Measurements from ENCODE around the gene C16orf96. TPM values are rescaled to one million over a fixed set of nuclear protein-coding genes. Genes with fewer than 3 reads are reported as not detected.

The C16orf96 gene
- total and polyA plus RNA-seq, 2 of the 13 experiments (the other 11 are each of a cell fraction or from before 2014, with no cell fraction given), result 0.03 TPM; not detected in 1

DNA sequence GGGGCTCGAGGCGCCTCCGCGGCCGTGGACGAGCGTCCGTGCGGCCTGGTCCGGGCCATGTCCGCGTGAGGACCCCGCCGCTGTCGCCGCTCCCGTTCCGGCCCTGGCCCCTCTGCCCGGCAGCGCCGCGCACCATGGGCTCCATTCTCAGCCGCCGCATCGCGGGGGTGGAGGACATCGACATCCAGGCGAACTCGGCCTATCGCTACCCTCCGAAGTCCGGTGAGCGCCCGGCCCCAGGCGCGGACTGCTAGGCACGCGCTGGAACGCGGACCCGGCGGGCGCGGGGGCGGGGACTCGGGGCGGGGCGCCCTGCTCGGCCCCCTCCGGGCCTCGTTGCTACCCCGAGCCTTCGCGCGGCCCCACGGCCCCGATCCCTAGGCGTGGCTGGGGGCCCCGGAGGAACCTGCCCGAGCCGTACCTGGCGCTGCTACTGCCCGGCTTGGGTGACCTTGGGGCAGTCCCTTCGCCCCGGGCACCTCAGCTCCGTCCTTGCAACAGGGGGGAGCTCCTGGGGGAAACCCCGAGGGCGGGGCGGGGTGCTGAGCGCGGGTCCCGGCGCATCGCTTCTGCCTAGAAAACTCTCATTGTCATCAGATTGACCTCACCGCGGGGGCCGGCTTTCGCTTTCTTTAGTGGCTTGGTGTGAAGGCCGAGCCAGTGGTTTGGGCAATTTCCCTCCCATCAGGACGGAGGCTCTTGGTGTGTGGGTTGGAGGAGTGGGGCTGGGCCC is 68.9 kb downstream of the C16orf96 start (continued):
- TF ChIP-seq, protein P1, sequence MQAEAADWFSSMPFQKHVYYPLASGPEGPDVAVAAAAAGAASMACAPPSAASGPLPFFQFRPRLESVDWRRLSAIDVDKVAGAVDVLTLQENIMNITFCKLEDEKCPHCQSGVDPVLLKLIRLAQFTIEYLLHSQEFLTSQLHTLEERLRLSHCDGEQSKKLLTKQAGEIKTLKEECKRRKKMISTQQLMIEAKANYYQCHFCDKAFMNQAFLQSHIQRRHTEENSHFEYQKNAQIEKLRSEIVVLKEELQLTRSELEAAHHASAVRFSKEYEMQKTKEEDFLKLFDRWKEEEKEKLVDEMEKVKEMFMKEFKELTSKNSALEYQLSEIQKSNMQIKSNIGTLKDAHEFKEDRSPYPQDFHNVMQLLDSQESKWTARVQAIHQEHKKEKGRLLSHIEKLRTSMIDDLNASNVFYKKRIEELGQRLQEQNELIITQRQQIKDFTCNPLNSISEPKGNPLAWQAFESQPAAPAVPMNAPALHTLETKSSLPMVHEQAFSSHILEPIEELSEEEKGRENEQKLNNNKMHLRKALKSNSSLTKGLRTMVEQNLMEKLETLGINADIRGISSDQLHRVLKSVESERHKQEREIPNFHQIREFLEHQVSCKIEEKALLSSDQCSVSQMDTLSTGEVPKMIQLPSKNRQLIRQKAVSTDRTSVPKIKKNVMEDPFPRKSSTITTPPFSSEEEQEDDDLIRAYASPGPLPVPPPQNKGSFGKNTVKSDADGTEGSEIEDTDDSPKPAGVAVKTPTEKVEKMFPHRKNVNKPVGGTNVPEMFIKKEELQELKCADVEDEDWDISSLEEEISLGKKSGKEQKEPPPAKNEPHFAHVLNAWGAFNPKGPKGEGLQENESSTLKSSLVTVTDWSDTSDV (CRISPR knock-in tag; IDR thresholded peaks at IDR 0.05), result peak; percentile 36; the same call in 1 of the 2 replicates
- TF ChIP-seq ZNF850 (CRISPR knock-in tag; conservative IDR thresholded peaks at IDR 0.05), result no peak
- peak; percentile 79 for TF ChIP-seq ZNF607 (CRISPR knock-in tag; IDR thresholded peaks at IDR 0.05; ENCODE audit: borderline replicate concordance)
- no peak for TF ChIP-seq SMAD9 (CRISPR knock-in tag; IDR thresholded peaks at IDR 0.05)
- TF ChIP-seq ZNF3 (CRISPR knock-in tag; IDR thresholded peaks at IDR 0.05), result peak; percentile 11; the same call in 1 of the 2 replicates
- TF ChIP-seq REPIN1 (CRISPR knock-in tag; IDR thresholded peaks at IDR 0.05; ENCODE audit: borderline replicate concordance, low read depth), result 0 out of 2 replicates have a peak, but pooled peaks have one; percentile 10
- TF ChIP-seq, protein P2, sequence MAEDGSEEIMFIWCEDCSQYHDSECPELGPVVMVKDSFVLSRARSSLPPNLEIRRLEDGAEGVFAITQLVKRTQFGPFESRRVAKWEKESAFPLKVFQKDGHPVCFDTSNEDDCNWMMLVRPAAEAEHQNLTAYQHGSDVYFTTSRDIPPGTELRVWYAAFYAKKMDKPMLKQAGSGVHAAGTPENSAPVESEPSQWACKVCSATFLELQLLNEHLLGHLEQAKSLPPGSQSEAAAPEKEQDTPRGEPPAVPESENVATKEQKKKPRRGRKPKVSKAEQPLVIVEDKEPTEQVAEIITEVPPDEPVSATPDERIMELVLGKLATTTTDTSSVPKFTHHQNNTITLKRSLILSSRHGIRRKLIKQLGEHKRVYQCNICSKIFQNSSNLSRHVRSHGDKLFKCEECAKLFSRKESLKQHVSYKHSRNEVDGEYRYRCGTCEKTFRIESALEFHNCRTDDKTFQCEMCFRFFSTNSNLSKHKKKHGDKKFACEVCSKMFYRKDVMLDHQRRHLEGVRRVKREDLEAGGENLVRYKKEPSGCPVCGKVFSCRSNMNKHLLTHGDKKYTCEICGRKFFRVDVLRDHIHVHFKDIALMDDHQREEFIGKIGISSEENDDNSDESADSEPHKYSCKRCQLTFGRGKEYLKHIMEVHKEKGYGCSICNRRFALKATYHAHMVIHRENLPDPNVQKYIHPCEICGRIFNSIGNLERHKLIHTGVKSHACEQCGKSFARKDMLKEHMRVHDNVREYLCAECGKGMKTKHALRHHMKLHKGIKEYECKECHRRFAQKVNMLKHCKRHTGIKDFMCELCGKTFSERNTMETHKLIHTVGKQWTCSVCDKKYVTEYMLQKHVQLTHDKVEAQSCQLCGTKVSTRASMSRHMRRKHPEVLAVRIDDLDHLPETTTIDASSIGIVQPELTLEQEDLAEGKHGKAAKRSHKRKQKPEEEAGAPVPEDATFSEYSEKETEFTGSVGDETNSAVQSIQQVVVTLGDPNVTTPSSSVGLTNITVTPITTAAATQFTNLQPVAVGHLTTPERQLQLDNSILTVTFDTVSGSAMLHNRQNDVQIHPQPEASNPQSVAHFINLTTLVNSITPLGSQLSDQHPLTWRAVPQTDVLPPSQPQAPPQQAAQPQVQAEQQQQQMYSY (CRISPR knock-in tag; IDR thresholded peaks at IDR 0.05), result 0 out of 2 replicates have a peak, but pooled peaks have one; percentile 51
- TF ChIP-seq ZNF660 (CRISPR knock-in tag; IDR thresholded peaks at IDR 0.05; ENCODE audit: borderline replicate concordance, low read depth), result no peak
- TF ChIP-seq NR2C2 (CRISPR knock-in tag; IDR thresholded peaks at IDR 0.05; ENCODE audit: borderline replicate concordance), result peak; percentile 45; the same call in 1 of the 2 replicates
- no peak for TF ChIP-seq SMC3 (IDR thresholded peaks at IDR 0.05; ENCODE audit: low read length)
- 0 out of 2 replicates have a peak, but pooled peaks have one; percentile 15 for TF ChIP-seq ZNF678 (CRISPR knock-in tag; IDR thresholded peaks at IDR 0.05)
- 0 out of 2 replicates have a peak, but pooled peaks have one; percentile 10 for TF ChIP-seq ZNF546 (CRISPR knock-in tag; conservative IDR thresholded peaks at IDR 0.05)
- no peak for TF ChIP-seq HHEX (CRISPR knock-in tag; IDR thresholded peaks at IDR 0.05)
- TF ChIP-seq SP4 (CRISPR knock-in tag; IDR thresholded peaks at IDR 0.05), result peak; percentile 85
- TF ChIP-seq MYC (CRISPR knock-in tag; IDR thresholded peaks at IDR 0.05; ENCODE audit: borderline replicate concordance), result peak; percentile 60; the same call in 1 of the 2 replicates
- peak; percentile 76; the same call in 1 of the 2 replicates for TF ChIP-seq ZNF558 (CRISPR knock-in tag; IDR thresholded peaks at IDR 0.05; ENCODE audit: borderline replicate concordance)
- TF ChIP-seq, protein P3, sequence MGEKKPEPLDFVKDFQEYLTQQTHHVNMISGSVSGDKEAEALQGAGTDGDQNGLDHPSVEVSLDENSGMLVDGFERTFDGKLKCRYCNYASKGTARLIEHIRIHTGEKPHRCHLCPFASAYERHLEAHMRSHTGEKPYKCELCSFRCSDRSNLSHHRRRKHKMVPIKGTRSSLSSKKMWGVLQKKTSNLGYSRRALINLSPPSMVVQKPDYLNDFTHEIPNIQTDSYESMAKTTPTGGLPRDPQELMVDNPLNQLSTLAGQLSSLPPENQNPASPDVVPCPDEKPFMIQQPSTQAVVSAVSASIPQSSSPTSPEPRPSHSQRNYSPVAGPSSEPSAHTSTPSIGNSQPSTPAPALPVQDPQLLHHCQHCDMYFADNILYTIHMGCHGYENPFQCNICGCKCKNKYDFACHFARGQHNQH (CRISPR knock-in tag; IDR thresholded peaks at IDR 0.05), result no peak
- peak; percentile 16; the same call in 1 of the 2 replicates for TF ChIP-seq ELF1 (CRISPR knock-in tag; IDR thresholded peaks at IDR 0.05)
- peak; percentile 64 for TF ChIP-seq ZNF883 (CRISPR knock-in tag; IDR thresholded peaks at IDR 0.05; ENCODE audit: not compliant biosample characterization)
- TF ChIP-seq ZNF543 (CRISPR knock-in tag; IDR thresholded peaks at IDR 0.05), result no peak; the same call in 1 of the 2 replicates
- TF ChIP-seq ASH2L (IDR thresholded peaks at IDR 0.05; ENCODE audit: insufficient read length, low read depth, low read length), result peak; percentile 82
- TF ChIP-seq ZNF563 (CRISPR knock-in tag; IDR thresholded peaks at IDR 0.05), result peak; percentile 91

Data from HepG2 (cell line).